ENCODE measurements around the gene AFG1L.

DNA sequence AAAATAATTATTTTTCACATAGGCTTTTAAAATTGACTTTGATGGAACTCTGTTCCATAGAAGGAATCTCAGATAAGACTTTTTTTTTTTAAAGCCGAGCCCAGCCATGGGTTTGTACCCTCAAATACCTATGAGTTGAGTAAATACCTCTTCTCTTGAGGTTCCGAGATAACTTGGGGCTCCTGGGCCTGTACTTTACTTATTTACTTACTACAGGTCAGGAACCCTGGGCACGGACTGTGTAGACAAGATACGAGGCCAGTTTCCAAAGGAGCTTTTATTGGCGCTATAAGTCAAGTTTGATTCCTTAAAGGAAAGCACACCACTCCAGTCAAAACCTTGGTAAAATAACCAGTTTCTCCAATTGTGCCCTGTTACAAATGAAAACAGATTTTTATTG lies 7.5 kb downstream of the AFG1L start:
- TF ChIP-seq SIN3A (IDR thresholded peaks at IDR 0.05; ENCODE audit: low read depth), result no peak
- TF ChIP-seq REST (IDR thresholded peaks at IDR 0.05; ENCODE audit: low read depth), result no peak
- no peak for TF ChIP-seq CTCF (IDR thresholded peaks at IDR 0.05 in 2 of 3, conservative IDR thresholded peaks at IDR 0.05 in 1 of 3; ENCODE audit: borderline replicate concordance in 1 of 3, insufficient read depth in 1 of 3, low read depth in 2 of 3, low read length in 2 of 3)
- TF ChIP-seq EZH2phosphoT487 (IDR thresholded peaks at IDR 0.05; ENCODE audit: borderline replicate concordance), result no peak
- no peak for TF ChIP-seq POLR2AphosphoS5 (IDR thresholded peaks at IDR 0.05; ENCODE audit: low read depth, low read length)
- no peak for TF ChIP-seq ATF3 (IDR thresholded peaks at IDR 0.05)
- TF ChIP-seq EGR1 (IDR thresholded peaks at IDR 0.05; ENCODE audit: low read depth), result no peak

All from HCT116 (cell line).